ENCODE measurements around the gene FAM177A1. TPM values are rescaled to one million over a fixed set of nuclear protein-coding genes. Genes with fewer than 3 reads are reported as not detected.
A peak's percentile ranks its signal among the peaks of the same experiment; 100 is the strongest.

FAM177A1 gene
- total RNA-seq, 4 donors from 2014 or later = 24.0 to 74.1 (median 46.3) TPM

- H3K36me3 ChIP-seq = peaks cover 0 to 13% (median 0%) of the 10 kb centered on the region in 3 donors
- H3K4me3 ChIP-seq = peak overlapping the region; percentile 57 to 92 (median 71)
- peak in 1 of 2 donors; percentile 10 for DNase-seq (ENCODE audit: low spot score in 2 of 2)
- no peaks in the 10 kb centered on the region for H3K27me3 ChIP-seq
- TF ChIP-seq CTCF (IDR thresholded peaks at IDR 0.05) = no peak
- no peak for TF ChIP-seq EP300 (IDR thresholded peaks at IDR 0.05)
- no peak for TF ChIP-seq POLR2A (IDR thresholded peaks at IDR 0.05)
- H3K4me1 ChIP-seq = peaks cover 0 to 49% (median 15%) of the 10 kb centered on the region in 4 donors
- H3K9me3 ChIP-seq = no peaks in the 10 kb centered on the region
- WGBS, 2 donors = 19 to 21% methylated on average over 34 of the region's 34 CpGs
- H3K27ac ChIP-seq = peak overlapping the region; percentile 92 to 99 (median 96)
Observed at GRCh38 chr14:35121026-35121886, 75.2 kb downstream of the FAM177A1 start.

- 0% methylated on average over 57 of the region's 57 CpGs for WGBS, 2 donors
- Histone ChIP-seq H3K9me3 (no peaks in the 10 kb centered on the region), H3K27me3 (no peaks in the 10 kb centered on the region), H3K4me3 (peak within 1 kb of the TSS; percentile 57 to 92 (median 71)), H3K4me1 (peaks cover 0 to 49% (median 15%) of the 10 kb centered on the region in 4 donors), H3K36me3 (peaks cover 0 to 11% (median 0%) of the 10 kb centered on the region in 3 donors), H3K27ac (peak within 1 kb of the TSS; percentile 92 to 99 (median 96))
- DNase-seq (ENCODE audit: low spot score in 2 of 2) = peak; percentile 76 to 86
- TF ChIP-seq POLR2A (IDR thresholded peaks at IDR 0.05) (peak; percentile 20 to 63), CTCF (IDR thresholded peaks at IDR 0.05) (no peak), EP300 (IDR thresholded peaks at IDR 0.05) (peak; percentile 51 to 93)
Observed at GRCh38 chr14:35121887-35122695, 76.0 kb downstream of the FAM177A1 start, which contains the start of the genes PPP2R3C and PRORP. Gene PPP2R3C (minus strand): TSS chr14:35121990. CDS start chr14:35121959, 31 bp downstream. Gene PRORP (plus strand): TSS chr14:35122552. CDS start chr14:35123246, 694 bp downstream.

GRCh38 chr14:35122696-35123387 lies 76.8 kb downstream of the FAM177A1 start:
- no peak for TF ChIP-seq CTCF (IDR thresholded peaks at IDR 0.05)
- no peak for TF ChIP-seq EP300 (IDR thresholded peaks at IDR 0.05)
- no peak for TF ChIP-seq POLR2A (IDR thresholded peaks at IDR 0.05)
- peaks cover 0 to 49% (median 15%) of the 10 kb centered on the region in 4 donors for H3K4me1 ChIP-seq
- H3K27me3 ChIP-seq = no peaks in the 10 kb centered on the region
- H3K36me3 ChIP-seq = peaks cover 0 to 11% (median 0%) of the 10 kb centered on the region in 3 donors
- H3K27ac ChIP-seq = peak overlapping the region; percentile 92 to 99 (median 96)
- 4 to 6% methylated on average over 23 of the region's 23 CpGs for WGBS, 2 donors
- H3K4me3 ChIP-seq = peak overlapping the region; percentile 57 to 92 (median 71)
- no peak for DNase-seq (ENCODE audit: low spot score in 2 of 2)
- no peaks in the 10 kb centered on the region for H3K9me3 ChIP-seq

GRCh38 chr14:35123388-35123703 lies 77.3 kb downstream of the FAM177A1 start:
- no peak for DNase-seq (ENCODE audit: low spot score in 2 of 2)
- no peaks in the 10 kb centered on the region for H3K9me3 ChIP-seq
- no peaks in the 10 kb centered on the region for H3K27me3 ChIP-seq
- peak overlapping the region in 2 of 4 donors; percentile 59 to 83 for H3K4me3 ChIP-seq
- WGBS, 2 donors = 50 to 55% methylated on average over 3 of the region's 3 CpGs
- H3K4me1 ChIP-seq = peaks cover 0 to 46% (median 15%) of the 10 kb centered on the region in 4 donors
- TF ChIP-seq CTCF (IDR thresholded peaks at IDR 0.05) = no peak
- no peak for TF ChIP-seq EP300 (IDR thresholded peaks at IDR 0.05)
- TF ChIP-seq POLR2A (IDR thresholded peaks at IDR 0.05) = no peak
- H3K27ac ChIP-seq = peak overlapping the region in 2 of 4 donors; percentile 95 to 97
- H3K36me3 ChIP-seq = peaks cover 0 to 13% (median 0%) of the 10 kb centered on the region in 3 donors
